H1 (cell line): Measurements from ENCODE around the gene CDH16. TPM values are rescaled to one million over a fixed set of nuclear protein-coding genes. Genes with fewer than 3 reads are reported as not detected.

Experiments
- CTCF ChIA-PET: fragments of 300-600 bp; sonication (Branson Sonifier 250); formaldehyde crosslinking; loops from one replicate; lab custom pipeline; 2021; ENCODE audit not compliant: partially characterized antibody; lab: Charles Lee
- POLR2A ChIA-PET: fragments of 300-600 bp; sonication (Branson Sonifier 250); formaldehyde crosslinking; loops from one replicate; lab custom pipeline; 2021; ENCODE audit warnings: inconsistent platforms; ENCODE audit not compliant: partially characterized antibody; lab: Charles Lee
- DNase-seq, 2 experiments: peaks; one replicate each; pipeline versions ENCODE4 v3.0.0 to v3.0.0-alpha.2; 2010 to 2022; ENCODE audit warnings: low spot score in 2 of 2, low read depth in 1 of 2, mixed read lengths in 1 of 2
- FAIRE-seq: peaks from 2 replicates; lab custom pipeline; 2011; peaks lifted over from hg19 to GRCh38; lab: Jason Lieb, UNC
- H2AFZ ChIP-seq: 2 replicates; pipeline ENCODE4 v1.8.1; 2012; ENCODE audit warnings: low read length, inconsistent platforms
- H2AK5ac ChIP-seq: 2 replicates; pipeline ENCODE4 v1.6.1; 2013; ENCODE audit warnings: low read depth, low read length
- H2BK120ac ChIP-seq: replicated peaks from 2 replicates; pipeline ENCODE3; 2013; ENCODE audit warnings: low read depth, low read length, inconsistent platforms
- H2BK12ac ChIP-seq: 2 replicates; pipeline ENCODE4 v1.6.1; 2013; ENCODE audit warnings: low read depth, low read length
- H2BK15ac ChIP-seq: 2 replicates; pipeline ENCODE4 v1.6.1; 2013; ENCODE audit warnings: low read length
- H2BK20ac ChIP-seq: 2 replicates; pipeline ENCODE4 v1.6.1; 2013; ENCODE audit warnings: low read length
- H2BK5ac ChIP-seq: 2 replicates; pipeline ENCODE4 v1.6.1; 2013; ENCODE audit warnings: low read depth, low read length
- H3K14ac ChIP-seq: 2 replicates; pipeline ENCODE4 v1.6.1; 2013; ENCODE audit warnings: inconsistent platforms; ENCODE audit not compliant: insufficient read length
- H3K18ac ChIP-seq: 2 replicates; pipeline ENCODE4 v1.6.1; 2013; ENCODE audit warnings: low read length; ENCODE audit errors: extremely low read depth
- H3K23ac ChIP-seq: 2 replicates; pipeline ENCODE4 v1.6.1; 2013; ENCODE audit warnings: inconsistent platforms; ENCODE audit not compliant: insufficient read length
- H3K23me2 ChIP-seq: 2 replicates; pipeline ENCODE4 v1.6.1; 2013; ENCODE audit warnings: low read depth, low read length
- H3K27ac ChIP-seq: 2 replicates; pipeline ENCODE4 v1.6.1; 2011; ENCODE audit warnings: low read depth, low read length, inconsistent platforms
- H3K27me3 ChIP-seq, 4 experiments: replicated peaks in 1 of 4; 1 replicate in 1 of 4; 2 replicates in 3 of 4; pipeline versions ENCODE4 v1.6.1 to v1.8.1; 2011 to 2013; ENCODE audit warnings: low read length in 3 of 4, mild to moderate bottlenecking in 3 of 4, inconsistent platforms in 2 of 4, mixed read lengths in 2 of 4, moderate library complexity in 1 of 4; ENCODE audit not compliant: control insufficient read depth in 3 of 4, insufficient read depth in 3 of 4; ENCODE audit errors: extremely low read depth in 1 of 4
- H3K36me3 ChIP-seq, 4 experiments: 2 replicates each; pipeline versions ENCODE4 v1.6.1 to v1.8.1; 2011 to 2013; ENCODE audit warnings: mild to moderate bottlenecking in 4 of 4, low read length in 3 of 4, moderate library complexity in 2 of 4, control low read depth in 1 of 4, inconsistent platforms in 1 of 4; ENCODE audit not compliant: insufficient read depth in 4 of 4, control insufficient read depth in 2 of 4
- H3K4ac ChIP-seq: replicated peaks from 2 replicates; pipeline ENCODE3; 2013; ENCODE audit warnings: low read length, low read depth, mixed read lengths, inconsistent platforms; ENCODE audit not compliant: insufficient read length
- H3K4me1 ChIP-seq, 4 experiments: replicated peaks in 1 of 4; 1 replicate in 1 of 4; 2 replicates in 3 of 4; pipeline versions ENCODE4 v1.6.1 to v1.8.1; 2011 to 2013; ENCODE audit warnings: low read length in 3 of 4, inconsistent platforms in 2 of 4, mixed read lengths in 1 of 4; ENCODE audit not compliant: insufficient read depth in 4 of 4, control insufficient read depth in 3 of 4
- H3K4me2 ChIP-seq, 2 experiments: 2 replicates each; pipeline versions ENCODE4 v1.6.1 to v1.8.1; 2011 to 2013; ENCODE audit warnings: low read depth in 2 of 2, low read length in 2 of 2, control low read depth in 1 of 2, inconsistent platforms in 1 of 2, mild to moderate bottlenecking in 1 of 2; ENCODE audit not compliant: insufficient read depth in 1 of 2
- H3K4me3 ChIP-seq, 4 experiments: fragments of 200-600, 300-600 bp in 1 of 4; sonication (generic), shearing (Covaris generic), sonication (Bioruptor Twin) in 1 of 4; 2 replicates each; pipeline versions ENCODE4 v1.5.1 to v1.8.1; 2011 to 2016; ENCODE audit warnings: low read length in 4 of 4, low read depth in 3 of 4, control low read depth in 2 of 4, inconsistent platforms in 2 of 4, mild to moderate bottlenecking in 2 of 4, mixed read lengths in 1 of 4, moderate library complexity in 1 of 4; ENCODE audit not compliant: insufficient read depth in 2 of 4; ENCODE audit errors: extremely low read depth in 1 of 4
- H3K56ac ChIP-seq: replicated peaks from 2 replicates; pipeline ENCODE3; 2013; ENCODE audit warnings: low read depth, mild to moderate bottlenecking, mixed read lengths, low read length, inconsistent platforms; ENCODE audit not compliant: insufficient read length
- H3K79me1 ChIP-seq: 2 replicates; pipeline ENCODE4 v1.6.1; 2013; ENCODE audit warnings: low read depth, low read length, control low read depth
- H3K79me2 ChIP-seq, 2 experiments: 2 replicates each; pipeline versions ENCODE4 v1.6.1 to v1.8.1; 2012 to 2013; ENCODE audit warnings: low read length in 2 of 2, mild to moderate bottlenecking in 2 of 2, inconsistent platforms in 1 of 2; ENCODE audit not compliant: insufficient read depth in 2 of 2, control insufficient read depth in 1 of 2
- H3K9ac ChIP-seq, 4 experiments: replicated peaks in 1 of 4; 1 replicate in 1 of 4; 2 replicates in 3 of 4; pipeline versions ENCODE4 v1.6.1 to v1.8.1; 2011 to 2013; ENCODE audit warnings: low read depth in 3 of 4, low read length in 3 of 4, control low read depth in 2 of 4, mild to moderate bottlenecking in 2 of 4, moderate library complexity in 2 of 4, inconsistent platforms in 1 of 4; ENCODE audit errors: extremely low read depth in 1 of 4
- H3K9me3 ChIP-seq, 2 experiments: 2 replicates each; pipeline versions ENCODE4 v1.6.1 to v1.8.1; 2012 to 2013; ENCODE audit warnings: mild to moderate bottlenecking in 2 of 2, moderate library complexity in 2 of 2, control low read depth in 1 of 2, inconsistent platforms in 1 of 2, low read depth in 1 of 2, low read length in 1 of 2, mixed read lengths in 1 of 2; ENCODE audit not compliant: insufficient read depth in 2 of 2
- H4K20me1 ChIP-seq, 2 experiments: replicated peaks in 1 of 2; 2 replicates each; pipeline versions ENCODE3 to v1.8.1; 2011 to 2013; ENCODE audit warnings: inconsistent platforms in 2 of 2, low read length in 2 of 2, mild to moderate bottlenecking in 1 of 2; ENCODE audit not compliant: insufficient read depth in 2 of 2, control insufficient read depth in 1 of 2
- H4K5ac ChIP-seq: 2 replicates; pipeline ENCODE4 v1.6.1; 2013; ENCODE audit warnings: low read length, low read depth, mixed read lengths, inconsistent platforms; ENCODE audit not compliant: insufficient read length
- H4K8ac ChIP-seq: 2 replicates; pipeline ENCODE4 v1.8.0; 2013; ENCODE audit warnings: mild to moderate bottlenecking, moderate library complexity, low read length, inconsistent platforms; ENCODE audit not compliant: insufficient read depth; ENCODE audit errors: extremely low read depth
- H4K91ac ChIP-seq: replicated peaks from 2 replicates; pipeline ENCODE3; 2013; ENCODE audit warnings: low read length, mixed read lengths, inconsistent platforms; ENCODE audit not compliant: insufficient read length
- ASH2L ChIP-seq: fragments of 200-600, 300-600 bp; sonication (generic); IDR thresholded peaks from one replicate; pipeline ENCODE4 v1.7.1; 2017; ENCODE audit warnings: low read length
- ATF3 ChIP-seq: IDR thresholded peaks from 2 replicates; pipeline ENCODE4 v1.6.1; 2011; ENCODE audit warnings: low read depth, mild to moderate bottlenecking, low read length; ENCODE audit not compliant: insufficient read depth
- CHD1 ChIP-seq: IDR thresholded peaks from 2 replicates; pipeline ENCODE4 v1.6.1; 2012; ENCODE audit warnings: low read depth, low read length, improper control_type of control experiment
- CTBP2 ChIP-seq: IDR thresholded peaks from 2 replicates; pipeline ENCODE4 v1.7.0; 2011; ENCODE audit warnings: borderline replicate concordance, mild to moderate bottlenecking, moderate library complexity, mixed read lengths, low read length; ENCODE audit not compliant: insufficient read depth, insufficient read length
- EGR1 ChIP-seq: IDR thresholded peaks from 2 replicates; pipeline ENCODE4 v1.6.1; 2011; ENCODE audit warnings: low read depth, low read length, borderline replicate concordance
- GTF2F1 ChIP-seq: IDR thresholded peaks from 2 replicates; pipeline ENCODE4 v1.6.1; 2012; ENCODE audit warnings: low read depth, low read length, improper control_type of control experiment, borderline replicate concordance
- HDAC6 ChIP-seq: IDR thresholded peaks from one replicate; pipeline ENCODE4 v1.7.1; 2012; ENCODE audit warnings: low read depth, mild to moderate bottlenecking, inconsistent platforms, low read length, moderate library complexity
- JUN ChIP-seq: IDR thresholded peaks from 2 replicates; pipeline ENCODE4 v1.6.1; 2011; ENCODE audit warnings: low read depth, mild to moderate bottlenecking, improper control_type of control experiment, low read length
- SAP30 ChIP-seq: fragments of 300-600 bp; sonication (generic); IDR thresholded peaks from 2 replicates; pipeline ENCODE4 v1.7.1; 2012; ENCODE audit warnings: low read length, moderate library complexity, mild to moderate bottlenecking, inconsistent platforms; ENCODE audit not compliant: insufficient read depth, insufficient replicate concordance
- SIN3A ChIP-seq, 2 experiments: IDR thresholded peaks in 1 of 2; conservative IDR thresholded peaks in 1 of 2; 2 replicates each; pipeline ENCODE4 v1.6.1; 2011 to 2012; ENCODE audit warnings: low read length in 2 of 2, improper control_type of control experiment in 1 of 2, low read depth in 1 of 2, mild to moderate bottlenecking in 1 of 2
- ZNF274 ChIP-seq: IDR thresholded peaks from 2 replicates; pipeline ENCODE4 v1.7.0; 2012; ENCODE audit warnings: low read length, borderline replicate concordance; ENCODE audit errors: extremely low read depth
- WGBS, 2 experiments: shearing (Covaris generic) in 1 of 2; methylation state at CpG; one replicate each; pipeline versions ENCODE4 v1.1.6 to v1.1.7; 2013 to 2015; ENCODE audit warnings: low lambda C conversion rate in 2 of 2, mixed read lengths in 2 of 2, inconsistent platforms in 1 of 2, low coverage in 1 of 2, missing lambda C conversion rate in 1 of 2; ENCODE audit not compliant: insufficient replicate concordance in 2 of 2, insufficient coverage in 1 of 2, insufficient read length in 1 of 2; ENCODE audit errors: extremely low coverage in 1 of 2, missing lambda C conversion rate in 1 of 2; 5-methylcytosine and 5-hydroxymethylcytosine counted together
- polyA plus RNA-seq, 7 experiments: library from polyadenylated mRNA; depleted of rRNA in 3 of 7; stranded (reverse) in 5 of 7; unstranded in 2 of 7; fragments of >200 nt in 5 of 7; fragments of 200-250 nt in 2 of 7; gene quantifications; 1 replicate in 5 of 7; 2 replicates in 1 of 7; 4 replicates in 1 of 7; pipeline versions ENCODE4 v1.2.1 to v1.2.3, GENCODE V29; 2011 to 2013; ENCODE audit warnings: missing spikeins in 2 of 7, mixed read lengths in 2 of 7
- total RNA-seq: library from RNA; stranded (reverse); fragmentation: NEBNext Ultra II Directional; extraction: Animal tissue kit (Norgen Biotek cat#: 25700); gene quantifications from 2 replicates; pipeline ENCODE4 v1.2.1, GENCODE V29; 2021

CDH16 gene
- total and polyA plus RNA-seq, 2 of the 8 experiments (the other 6 are each of a cell fraction or from before 2014, with no cell fraction given), result not detected

DNA sequence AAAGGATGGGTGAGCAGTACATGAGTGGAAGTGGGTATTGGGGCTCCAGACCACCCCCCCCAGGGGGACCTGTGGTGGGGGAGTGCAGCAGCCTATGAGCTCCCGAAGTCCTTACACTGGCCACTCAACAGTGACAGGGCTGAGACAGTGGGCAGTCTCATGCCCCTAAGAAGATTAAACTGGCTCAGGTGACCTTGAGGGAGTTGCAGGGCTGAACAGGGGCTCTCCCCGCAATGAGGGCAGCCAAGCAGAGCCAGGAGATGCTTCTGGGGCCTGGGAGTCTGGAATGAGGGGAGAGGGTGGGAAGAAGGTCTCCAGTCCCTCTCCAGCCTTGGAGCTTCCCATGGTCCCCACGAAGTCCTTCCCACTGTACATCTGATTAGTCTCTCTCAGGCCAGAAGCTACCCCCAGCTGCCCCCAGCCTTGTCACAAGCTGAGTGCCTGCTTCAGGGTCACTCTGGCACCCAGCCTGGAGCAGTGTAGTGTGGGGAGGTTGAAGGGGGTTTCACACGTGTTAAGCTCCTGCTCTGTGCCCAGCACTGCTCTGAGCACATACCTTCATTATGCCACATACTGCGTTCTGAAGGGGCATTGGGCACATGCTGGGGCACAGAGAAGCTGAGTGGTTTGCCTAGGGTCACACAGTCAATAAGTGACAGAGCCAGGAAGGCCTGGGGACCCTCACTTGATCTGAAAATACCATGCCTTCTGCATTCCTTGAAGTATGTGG, 1.0 kb upstream of the CDH16 start:
- no peak for FAIRE-seq
- H2AK5ac ChIP-seq, result no peak overlapping the region
- TF ChIP-seq CTBP2 (no peak), ASH2L (no peak), CHD1 (no peak), HDAC6 (no peak), EGR1 (no peak), GTF2F1 (no peak), SIN3A (conservative IDR thresholded peaks at IDR 0.05 in 1 of 2, IDR thresholded peaks at IDR 0.05 in 1 of 2; ENCODE audit: low read depth in 1 of 2, low read length in 2 of 2) (no peak), SAP30 (no peak), JUN (no peak), ATF3 (no peak), ZNF274 (no peak)

More for the DNA sequence above, 1.0 kb upstream of the CDH16 start:
- no peak overlapping the region for H3K23ac ChIP-seq
- ChIA-PET CTCF (interaction anchor here (0.8 to 42.0 kb wide), 7 partner anchors 4 to 168 kb away, joined by 3 to 1009 read pairs (median 5); partner anchors contain the start of genes CDH16, CES3, DYNC1LI2 and PDP2), POLR2A (interaction anchor here (1.2 to 1.7 kb wide), 5 partner anchors 14 to 40 kb away, joined by 3 to 5 read pairs (median 3); partner anchors contain the start of gene PDP2)
- H2AFZ ChIP-seq, result no peak overlapping the region
- H3K79me2 ChIP-seq, result no peaks in the 10 kb centered on the region
- no peak overlapping the region for H3K27ac ChIP-seq
- peaks cover 0 to 4% of the 10 kb centered on the region in 2 experiments for H4K20me1 ChIP-seq
- no peak overlapping the region for H3K14ac ChIP-seq
- H3K9me3 ChIP-seq, result no peaks in the 10 kb centered on the region
- H3K23me2 ChIP-seq, result no peaks in the 10 kb centered on the region; the same call in 1 of the 2 replicates
- no peak overlapping the region for H2BK5ac ChIP-seq
- H3K56ac ChIP-seq, result no peak overlapping the region
- H4K8ac ChIP-seq, result no peak overlapping the region
- H3K27me3 ChIP-seq, result peaks cover 4 to 19% (median 14%) of the 10 kb centered on the region in 4 experiments; a peak in 6 of 7 replicates
- H3K9ac ChIP-seq, result no peak overlapping the region; a peak in 1 of 7 replicates
- H2BK20ac ChIP-seq, result no peak overlapping the region
- no peak overlapping the region for H4K91ac ChIP-seq
- no peak overlapping the region for H2BK120ac ChIP-seq
- peaks cover 2% of the 10 kb centered on the region; the same call in 1 of the 2 replicates for H3K79me1 ChIP-seq
- H2BK15ac ChIP-seq, result no peak overlapping the region
- H4K5ac ChIP-seq, result no peak overlapping the region
- H3K4me1 ChIP-seq, result no peaks in the 10 kb centered on the region; a peak in 1 of 7 replicates
- no peak overlapping the region for H3K4me2 ChIP-seq
- no peak overlapping the region for H3K4me3 ChIP-seq
- H3K36me3 ChIP-seq, result no peaks in the 10 kb centered on the region
- no peak overlapping the region for H3K4ac ChIP-seq
- DNase-seq, result no peak
- no peak overlapping the region for H2BK12ac ChIP-seq
- WGBS, 2 experiments, result 87% methylated on average over 5 of the region's 5 CpGs; no CpG with 5 or more reads in 1 of the 2 experiments
- no peak overlapping the region for H3K18ac ChIP-seq
